Stimulated activated CD4-positive, alpha-beta T cell treated with anti-CD3 and anti-CD28 coated beads, Interleukin-2, amount 100 ng/mL, for 48 hours (primary cell): Measurements from ENCODE around the gene DCDC2C.

ENCODE experiments used
- DNase-seq, 2 donors: peaks; one replicate each; pipeline ENCODE4 v3.0.0-alpha.2; 2020

DCDC2C gene

DNA sequence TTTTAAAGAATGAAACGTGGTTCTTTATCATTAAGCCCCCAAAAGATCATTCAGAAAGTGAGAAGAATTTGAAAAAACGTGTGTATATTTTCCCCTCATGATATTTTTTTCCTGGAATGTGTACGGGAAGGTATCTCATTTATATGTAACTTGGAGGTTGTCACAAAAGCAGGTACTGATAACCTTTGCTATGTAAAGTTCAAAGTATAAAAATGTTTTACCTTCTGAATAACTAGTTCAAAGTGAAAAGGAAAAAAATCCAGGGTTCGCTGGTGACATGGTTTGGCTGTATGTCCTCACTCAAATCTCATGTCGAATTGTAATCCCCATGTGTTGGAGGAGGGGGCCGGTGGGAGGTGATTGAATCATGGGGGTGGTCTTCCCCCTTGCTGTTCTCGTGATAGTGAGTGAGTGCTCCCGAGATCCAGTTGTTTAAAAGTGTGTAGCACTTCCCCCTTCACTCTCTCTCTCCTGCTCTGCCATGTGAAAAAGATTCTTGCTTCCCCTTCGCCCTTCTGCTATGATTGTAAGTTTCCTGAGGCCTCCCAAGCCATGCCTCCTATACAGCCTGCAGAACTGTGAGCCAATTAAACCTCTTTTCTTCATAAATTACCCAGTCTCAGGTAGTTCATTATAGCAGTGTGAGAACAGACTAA is 144.2 kb downstream of the DCDC2C start:
- no peak for DNase-seq

DNA sequence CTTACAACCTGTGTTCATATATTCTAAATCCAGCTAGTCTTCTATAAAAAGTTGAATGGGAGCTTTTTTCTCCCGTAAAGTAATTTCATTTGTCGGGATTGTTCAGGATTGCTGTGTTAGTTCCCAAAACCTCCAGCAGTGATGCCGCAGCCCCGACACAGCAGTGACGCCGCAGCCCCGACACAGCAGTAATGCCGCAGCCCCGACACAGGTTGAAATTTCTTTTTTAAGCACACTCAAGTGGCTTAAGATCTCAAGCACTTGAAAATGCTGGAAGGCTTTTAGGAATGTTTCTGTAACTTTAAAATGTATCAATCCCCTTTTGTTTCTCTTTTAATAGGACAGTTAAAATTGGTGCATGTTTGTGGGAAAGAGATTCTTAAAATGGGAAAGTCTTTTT is 145.4 kb downstream of the DCDC2C start:
- no peak for DNase-seq

DNA sequence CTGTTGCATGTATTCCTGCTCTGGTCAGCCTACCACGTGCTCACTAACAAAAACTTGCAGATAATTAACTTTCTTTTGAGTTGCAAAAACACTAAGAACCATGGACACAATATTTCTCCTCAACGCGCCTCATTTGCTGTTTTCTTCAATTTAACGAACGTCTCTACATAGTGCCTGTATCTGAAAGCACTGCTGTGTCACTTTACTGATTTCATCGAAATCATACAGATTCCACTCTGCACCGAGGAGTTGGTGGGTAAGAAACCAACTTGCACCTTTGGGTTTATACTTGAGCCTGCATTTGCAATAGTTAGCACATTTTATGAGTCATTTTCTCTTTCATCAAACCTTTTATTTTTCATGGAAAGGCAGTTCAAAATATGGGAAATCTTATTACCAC is 145.8 kb downstream of the DCDC2C start:
- DNase-seq: no peak

DNA sequence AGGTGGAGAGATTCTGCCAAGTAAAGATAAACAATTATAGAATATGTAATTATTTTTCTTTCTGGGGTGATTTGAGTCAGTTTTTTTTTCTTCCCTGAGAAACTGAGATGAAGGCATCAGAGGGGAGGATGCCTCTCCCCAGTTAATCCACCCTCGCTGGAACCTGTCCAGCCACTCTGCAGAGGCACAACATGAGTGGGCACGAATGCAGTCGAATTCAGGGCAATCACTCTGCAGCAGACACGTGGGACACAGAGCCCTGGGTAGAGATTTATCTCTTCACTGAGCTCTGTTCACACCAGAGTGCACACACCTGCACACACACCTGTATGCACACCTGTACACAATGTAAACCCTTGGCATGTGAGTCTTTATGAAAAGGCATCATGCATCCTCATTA is 154.2 kb downstream of the DCDC2C start:
- DNase-seq: no peak

DNA sequence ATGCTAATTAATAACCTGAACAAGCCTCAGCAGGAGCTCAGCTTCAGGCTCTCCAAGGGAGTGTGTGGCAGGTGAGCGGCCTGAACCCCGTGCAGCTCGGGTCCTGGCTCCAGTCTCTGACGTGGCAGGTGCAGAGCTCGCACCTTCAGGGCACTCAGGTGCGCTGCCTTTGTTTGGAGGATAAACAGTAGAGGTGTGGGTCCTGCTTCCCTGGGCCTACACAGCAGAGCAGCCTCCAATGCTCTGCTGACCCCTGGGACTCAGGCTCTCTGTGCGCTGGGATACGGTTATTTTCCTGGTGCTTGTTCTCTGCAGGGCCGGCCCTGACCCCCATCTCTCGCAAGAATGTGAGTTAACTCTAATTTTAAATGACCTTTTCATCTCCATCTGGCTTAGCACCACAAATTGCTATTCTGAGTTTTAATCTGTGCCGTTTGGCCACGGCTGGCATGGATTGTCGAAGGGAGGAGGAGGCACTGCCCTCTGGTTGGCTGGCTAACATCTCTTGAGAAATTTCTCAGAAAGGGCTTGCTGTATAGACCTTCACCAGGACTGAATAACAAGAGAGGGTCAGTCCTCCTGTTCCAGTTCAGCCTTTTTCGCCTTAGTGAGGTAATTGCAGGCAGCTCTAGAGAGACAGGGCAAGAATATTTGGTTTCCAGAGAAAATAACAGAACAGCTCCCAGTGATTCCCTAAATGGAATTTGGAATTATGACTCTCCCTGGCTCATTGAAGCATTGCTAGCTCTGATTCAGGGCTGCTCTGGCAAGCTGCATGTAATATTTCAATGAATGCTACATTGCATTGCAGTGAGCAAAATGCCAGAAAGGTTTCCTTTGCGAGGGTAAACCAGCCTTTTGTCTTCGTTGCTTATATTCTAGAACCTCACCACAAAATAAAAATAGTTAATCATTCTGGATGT is 161.8 kb downstream of the DCDC2C start:
- DNase-seq: no peak

DNA sequence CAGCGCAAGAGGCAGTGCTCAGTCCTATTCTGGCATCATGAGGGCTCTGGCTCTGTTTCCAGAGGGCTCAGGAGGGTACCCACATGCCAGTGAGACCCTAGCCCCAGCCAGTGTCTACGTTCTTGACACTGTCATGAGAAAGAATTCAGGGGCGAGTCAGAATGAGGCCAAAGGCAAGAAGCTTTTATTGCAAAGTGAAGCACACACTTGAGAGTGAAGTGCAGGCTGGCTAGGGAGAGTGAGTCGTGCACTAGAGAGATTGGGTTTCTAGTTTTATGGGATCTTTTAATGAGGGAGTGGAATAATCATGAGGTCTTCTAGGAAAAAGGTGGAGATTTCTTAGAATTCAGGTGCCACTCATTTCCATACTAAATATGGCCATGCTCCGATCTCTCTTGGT is 164.1 kb downstream of the DCDC2C start:
- no peak for DNase-seq

DNA sequence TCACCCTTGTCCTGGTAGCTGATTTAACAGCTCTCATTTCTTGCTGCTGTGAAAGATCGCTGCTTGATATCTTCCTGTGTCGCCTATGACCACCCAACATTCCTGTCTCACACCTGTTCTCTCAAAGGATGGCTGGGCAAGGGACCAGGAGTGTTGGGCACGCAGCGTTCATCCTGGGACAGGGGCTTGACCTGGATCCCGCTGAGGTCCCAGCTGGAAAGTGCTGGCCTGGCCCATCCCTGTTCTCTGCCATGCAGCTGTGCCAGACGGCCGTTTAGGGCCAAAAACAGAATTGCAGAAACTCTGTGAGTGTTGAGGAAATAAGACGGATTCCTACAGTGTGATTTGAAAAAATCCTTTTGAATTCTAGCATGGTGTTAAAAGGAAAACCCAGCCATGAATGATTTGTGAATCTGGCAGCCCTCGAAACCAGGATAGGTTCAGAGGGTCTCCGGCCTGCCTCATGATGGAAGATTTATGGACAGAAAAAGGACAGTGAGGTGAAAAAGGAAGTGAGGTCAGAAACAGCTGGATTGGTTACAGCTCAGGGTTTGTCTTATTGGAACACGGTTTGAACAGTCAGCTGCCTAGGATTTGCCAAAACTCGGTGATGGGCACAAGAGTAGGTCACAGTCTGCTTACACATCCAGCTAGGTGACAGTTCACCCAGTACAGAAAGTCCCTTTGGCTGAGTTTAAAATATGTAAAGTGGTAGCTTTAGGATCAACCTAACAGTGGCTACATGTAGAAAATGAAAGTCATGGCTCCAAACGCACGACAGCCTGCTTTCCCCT is 164.8 kb downstream of the DCDC2C start:
- no peak for DNase-seq

DNA sequence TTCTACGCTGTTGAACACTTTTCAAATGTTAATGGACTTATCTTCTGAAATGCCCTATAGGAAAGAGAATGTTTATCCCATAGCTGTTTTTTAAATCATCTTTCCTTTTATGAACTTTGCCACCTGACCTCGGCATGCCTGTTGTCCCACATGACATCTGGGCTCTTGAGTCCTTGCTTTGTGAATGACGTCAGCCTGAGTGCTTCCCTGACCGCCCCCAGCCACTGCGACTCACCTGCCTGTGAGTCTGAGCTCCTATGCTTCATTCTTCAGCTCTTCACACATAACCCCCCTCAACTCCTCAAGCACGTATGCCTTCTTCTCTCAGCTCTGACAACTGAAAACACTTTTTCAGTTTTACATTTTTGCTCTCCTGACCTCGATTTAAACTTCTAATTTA is 166.8 kb downstream of the DCDC2C start:
- DNase-seq: no peak

DNA sequence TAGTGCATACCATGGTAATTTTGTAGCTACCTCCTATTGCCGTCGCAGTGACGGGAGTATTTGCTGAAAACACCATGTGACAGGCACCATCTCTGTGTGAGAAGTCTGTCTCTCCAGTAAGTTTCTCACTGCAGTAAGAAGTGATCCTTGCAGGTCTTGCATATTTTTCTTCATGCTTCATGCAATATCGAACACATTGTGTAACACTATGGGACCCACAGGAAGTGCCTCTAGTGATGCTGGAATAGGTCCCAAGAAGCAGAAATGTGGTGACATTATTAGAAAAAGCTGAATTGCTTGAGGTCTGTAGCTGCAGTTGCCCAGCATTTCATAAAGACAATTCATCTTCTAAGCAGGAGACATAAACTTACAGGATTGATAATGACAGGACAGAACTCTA is 167.6 kb downstream of the DCDC2C start:
- no peak for DNase-seq

DNA sequence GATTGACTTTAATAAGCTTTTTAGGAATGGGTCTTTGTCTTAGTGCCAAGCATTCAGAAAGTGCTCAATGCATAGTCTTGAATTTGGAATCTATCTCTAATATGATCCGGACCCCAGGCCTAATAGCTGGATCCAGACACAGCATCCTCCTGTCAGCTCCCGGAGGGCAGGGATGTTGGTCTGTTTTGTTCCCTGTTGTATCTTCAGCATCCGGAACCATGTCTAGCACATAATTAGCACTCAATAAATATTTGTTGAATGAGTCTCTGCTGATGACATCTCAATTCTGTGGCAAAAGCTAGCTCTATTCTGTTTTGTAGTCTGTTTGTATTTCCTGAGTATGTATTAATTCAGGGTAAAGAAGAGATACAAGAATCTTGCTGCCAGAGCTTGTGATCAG is 169.1 kb downstream of the DCDC2C start:
- no peak for DNase-seq

DNA sequence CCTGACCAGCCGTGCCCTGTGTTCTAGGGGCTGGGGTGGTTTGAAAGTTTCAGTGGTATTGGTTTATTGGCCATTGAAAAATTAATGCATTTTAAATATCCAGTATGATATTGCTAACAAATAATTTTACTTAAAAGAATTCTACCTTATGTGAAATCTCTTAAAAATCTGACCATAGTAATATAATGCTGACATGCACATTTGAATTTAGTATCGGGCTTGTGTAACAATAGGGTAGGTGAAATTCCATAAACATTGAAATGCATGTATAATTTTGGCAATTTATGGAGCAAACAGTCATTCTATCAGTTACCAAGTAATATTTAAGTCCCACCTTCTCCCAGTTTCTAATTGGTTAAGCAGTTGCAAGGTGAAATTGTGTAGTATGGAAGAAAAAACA is 170.5 kb downstream of the DCDC2C start:
- no peak for DNase-seq

DNA sequence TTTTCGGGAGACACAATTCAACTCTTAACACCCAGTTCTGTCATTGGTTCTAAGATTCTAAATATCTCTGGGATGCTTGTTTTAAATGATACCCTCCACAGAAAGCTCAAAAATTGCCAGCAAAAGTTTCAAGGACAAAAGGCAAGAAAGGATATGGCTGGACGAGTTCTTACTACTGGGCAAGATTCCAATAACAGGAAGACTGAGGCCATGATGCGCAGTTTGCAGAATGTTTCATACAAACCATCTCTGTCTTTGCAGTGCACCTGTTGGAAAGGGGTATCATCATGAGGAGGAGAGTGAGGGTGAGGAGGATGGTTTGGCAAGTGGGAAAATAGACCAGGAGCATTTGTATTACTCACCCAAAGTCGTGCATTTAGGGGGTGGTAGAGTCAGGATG is 172.8 kb downstream of the DCDC2C start:
- no peak for DNase-seq

DNA sequence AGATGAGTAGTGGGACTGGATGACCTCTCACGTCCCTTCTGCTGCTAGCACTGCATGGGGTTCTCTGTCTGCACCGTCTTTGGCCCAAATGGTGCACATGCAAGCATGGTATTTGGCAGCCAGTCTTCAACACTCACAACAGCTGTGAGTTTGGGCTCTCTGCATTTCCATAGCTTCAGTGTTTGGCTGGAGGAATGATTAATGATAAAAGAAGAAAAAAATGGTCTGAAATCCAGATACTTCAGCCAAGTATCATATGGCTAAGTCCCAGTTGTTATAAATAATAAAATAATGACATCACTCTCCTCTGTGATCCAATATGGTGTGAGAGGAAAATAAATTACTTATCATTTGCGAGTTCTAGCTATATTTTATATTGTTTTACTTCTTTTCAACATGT is 173.3 kb downstream of the DCDC2C start:
- DNase-seq: no peak

DNA sequence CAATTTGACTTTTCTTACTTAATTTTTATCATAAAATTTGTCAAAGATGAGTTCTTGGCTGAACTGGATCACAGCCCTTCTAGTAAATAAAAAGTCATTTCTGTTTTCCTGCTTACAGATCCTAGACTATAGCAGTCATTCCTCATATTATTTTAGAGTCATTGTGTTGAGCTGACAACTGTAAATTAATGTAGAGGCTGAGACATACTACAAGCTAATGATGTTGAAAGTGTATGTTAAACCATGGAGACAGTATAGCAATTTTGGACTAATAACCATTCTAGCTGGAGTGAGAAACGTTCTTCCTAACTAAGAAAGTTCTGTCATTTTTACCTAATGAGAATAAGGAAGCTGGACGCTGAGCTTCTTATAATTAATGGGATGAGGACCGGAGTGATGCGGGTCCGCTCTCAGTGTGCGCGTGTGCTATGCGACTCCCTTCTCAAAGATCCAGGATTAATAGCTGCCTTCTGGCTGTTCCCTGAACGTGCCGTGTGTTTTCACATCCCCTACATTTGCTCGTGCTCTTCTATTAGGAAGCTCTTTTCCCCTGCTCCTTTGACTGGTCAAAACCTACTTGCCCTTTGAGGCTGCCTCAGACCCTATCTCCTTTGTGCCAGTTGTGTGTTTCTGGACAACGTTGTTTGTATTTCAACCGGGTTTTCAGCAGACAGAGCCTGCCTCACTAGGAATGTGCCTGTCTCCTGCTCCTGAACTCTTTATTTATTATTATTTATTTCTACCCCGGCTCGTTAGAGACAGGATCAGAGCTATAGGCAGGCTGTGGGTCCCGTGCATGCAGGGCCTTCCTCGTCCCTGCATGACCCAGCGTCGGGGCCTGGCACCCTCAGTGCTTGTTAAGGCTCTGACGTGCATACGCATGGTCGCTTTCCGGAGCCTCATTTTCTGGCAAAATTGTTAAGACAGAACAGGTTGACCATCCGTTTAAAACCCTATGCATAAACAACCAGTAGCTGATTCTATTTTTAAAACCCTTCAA is 182.6 kb downstream of the DCDC2C start:
- DNase-seq: no peak

DNA sequence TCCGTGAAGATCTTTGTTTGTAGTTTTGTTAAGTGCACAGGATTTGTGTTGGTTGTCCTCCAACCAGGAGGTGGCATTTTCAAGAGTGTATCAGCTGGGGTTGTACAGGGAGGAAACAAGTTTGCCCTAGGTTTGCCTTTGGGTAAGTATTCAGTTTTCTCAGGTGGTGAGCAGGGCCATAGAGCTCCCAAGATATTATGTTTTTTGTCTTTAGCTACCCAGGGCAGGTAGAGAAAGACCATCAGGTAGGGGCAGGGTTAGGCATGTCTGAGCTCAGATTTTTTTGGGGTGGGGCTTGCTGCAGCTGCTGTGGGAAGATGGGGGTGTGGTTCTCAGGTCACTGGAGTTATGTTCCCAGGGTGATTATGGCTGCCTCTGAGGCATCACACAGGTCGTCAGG is 191.6 kb downstream of the DCDC2C start:
- no peak for DNase-seq
